SK-MEL-5 (cell line): ENCODE measurements around the gene EXOSC1. TPM values are rescaled to one million over a fixed set of nuclear protein-coding genes. Genes with fewer than 3 reads are reported as not detected.
"Not testable (repeated sequence)": the region's sequence is repeated elsewhere in the genome, so short reads cannot be mapped to it uniquely, and the experiment has no call there.

Experiments
- DNase-seq: peaks from one replicate; pipeline ENCODE4 v3.0.0-alpha.2; 2016; ENCODE audit warnings: low read depth, low spot score
- in situ Hi-C: cut with HindIII; loops from 2 replicates; pipeline ENCODE4 v1.10.0; 2016; ENCODE audit warnings: low sequenced_read_pairs, high pct_unique_total_duplicates, low pct_unique_long_range_greater_than_20kb
- polyA plus RNA-seq, 2 experiments: library from polyadenylated mRNA; depleted of rRNA; stranded (reverse); fragments of >200 nt; gene quantifications; 2 replicates each; pipeline ENCODE4 v1.2.3, GENCODE V29; 2015
- total RNA-seq: library from RNA; depleted of rRNA; stranded (reverse); fragments of >200 nt; shearing (Covaris generic); gene quantifications from 2 replicates; pipeline ENCODE4 v1.2.3, GENCODE V29; 2014; rRNA removed

The EXOSC1 gene, protein sequence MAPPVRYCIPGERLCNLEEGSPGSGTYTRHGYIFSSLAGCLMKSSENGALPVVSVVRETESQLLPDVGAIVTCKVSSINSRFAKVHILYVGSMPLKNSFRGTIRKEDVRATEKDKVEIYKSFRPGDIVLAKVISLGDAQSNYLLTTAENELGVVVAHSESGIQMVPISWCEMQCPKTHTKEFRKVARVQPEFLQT
- total RNA-seq = 41.4 and 41.5 TPM in 2 replicates
- polyA plus RNA-seq (2015; cell fraction: cytosol; rRNA removed) = 26.1 and 39.3 TPM in 2 replicates
- polyA plus RNA-seq (2015; cell fraction: nucleus; rRNA removed) = 10.7 and 32.0 TPM in 2 replicates

GRCh38 chr10:97445722-97446639 is at the start of gene EXOSC1, which contains the start of gene ZDHHC16:
TSS of gene EXOSC1 (minus strand) at chr10:97446006. CDS start at chr10:97445985, 21 bp downstream.
TSS of gene ZDHHC16 (plus strand) at chr10:97446175. CDS start at chr10:97451676, 5,501 bp downstream.
- in situ Hi-C loops = no loop called here
- DNase-seq = peak; percentile 96

DNA sequence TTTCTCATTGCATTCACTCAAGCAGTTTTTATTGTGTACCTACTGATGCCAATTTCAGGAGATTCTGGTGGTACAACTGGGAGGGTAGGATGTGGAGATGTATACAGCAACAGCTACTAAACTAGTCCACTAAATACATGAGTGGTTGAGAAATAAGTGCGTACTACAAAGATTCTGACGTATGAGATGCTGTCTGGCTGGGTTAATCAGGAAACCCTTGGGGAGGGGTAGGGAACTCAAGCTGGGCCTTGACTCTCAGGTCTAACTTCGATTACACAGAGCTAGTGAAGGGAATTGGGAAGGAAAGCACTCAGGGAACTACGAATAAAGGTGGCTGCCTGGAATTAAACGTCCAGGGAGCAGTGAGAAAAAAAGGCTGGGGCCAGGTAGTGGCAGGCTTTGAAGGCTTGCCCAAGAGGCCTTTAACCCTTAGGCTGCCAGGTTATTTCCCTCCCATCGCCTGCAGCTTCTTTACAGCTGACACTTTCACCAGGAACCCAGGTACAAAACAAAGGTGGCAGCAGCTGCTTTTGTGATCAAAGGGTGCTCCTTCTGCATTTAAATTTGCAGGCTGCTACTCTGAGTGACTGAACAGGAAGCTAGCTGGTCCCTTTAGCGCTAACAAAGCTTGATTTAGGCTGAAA is 49.2 kb upstream of the EXOSC1 start:
- in situ Hi-C loops = no loop called here
- peak; percentile 57 for DNase-seq

DNA sequence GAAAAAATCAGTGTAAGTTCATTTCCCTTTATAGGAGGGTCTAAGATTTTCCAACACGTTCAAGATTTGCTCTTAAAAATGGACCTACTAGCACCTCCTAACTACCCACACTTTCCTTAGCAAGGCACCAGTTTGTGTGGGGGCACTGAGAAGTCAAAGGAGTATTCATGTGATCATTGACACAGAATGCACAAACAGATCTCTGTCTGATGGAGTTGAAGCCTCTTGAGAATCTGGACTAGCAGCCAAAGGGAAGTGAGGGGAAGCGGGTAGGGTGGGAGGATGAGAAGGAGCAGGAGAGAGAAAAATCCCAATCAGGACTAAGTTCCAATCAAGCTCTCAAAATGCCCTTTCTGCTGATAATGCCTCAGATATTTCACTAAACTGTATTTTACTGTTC is 48.3 kb upstream of the EXOSC1 start:
- DNase-seq = peak; percentile 88
- in situ Hi-C loops = no loop called here

- in situ Hi-C loops = no loop called here
- no peak for DNase-seq
These were observed 44.8 kb upstream of the EXOSC1 start for GRCh38 chr10:97490592-97490991.

DNA sequence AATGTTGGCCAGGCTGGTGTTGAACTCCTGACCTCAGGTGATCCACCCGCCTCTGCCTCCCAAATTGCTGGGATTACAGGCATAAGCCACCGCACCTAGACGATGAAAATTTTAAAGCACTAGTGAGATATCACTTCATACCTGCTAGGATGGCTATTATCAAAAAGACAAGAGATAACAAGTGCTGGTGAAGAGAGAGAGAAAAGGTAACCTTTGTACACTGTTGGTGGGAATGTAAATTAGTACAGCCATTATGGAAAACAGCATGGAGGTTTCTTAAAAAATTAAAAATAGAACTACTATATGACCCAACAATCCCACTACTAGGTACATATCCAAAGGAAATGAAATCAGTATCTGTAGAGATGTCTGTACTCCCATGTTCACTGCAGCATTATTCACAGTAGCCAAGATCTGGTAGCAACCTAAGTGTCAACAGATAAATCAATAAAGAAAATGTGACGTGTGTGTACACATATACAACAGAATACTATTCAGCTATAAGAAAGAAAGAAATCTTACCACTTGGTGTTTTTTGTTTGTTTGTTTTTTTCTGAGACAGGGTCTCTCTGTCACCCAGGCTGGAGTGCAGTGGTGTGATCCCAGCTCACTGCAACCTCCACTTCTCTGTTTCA is 40.0 kb upstream of the EXOSC1 start:
- DNase-seq = no peak
- in situ Hi-C loops = no loop called here

- DNase-seq = no peak
- in situ Hi-C loops = no loop called here
These were observed 38.1 kb upstream of the EXOSC1 start for GRCh38 chr10:97483921-97484320.

DNA sequence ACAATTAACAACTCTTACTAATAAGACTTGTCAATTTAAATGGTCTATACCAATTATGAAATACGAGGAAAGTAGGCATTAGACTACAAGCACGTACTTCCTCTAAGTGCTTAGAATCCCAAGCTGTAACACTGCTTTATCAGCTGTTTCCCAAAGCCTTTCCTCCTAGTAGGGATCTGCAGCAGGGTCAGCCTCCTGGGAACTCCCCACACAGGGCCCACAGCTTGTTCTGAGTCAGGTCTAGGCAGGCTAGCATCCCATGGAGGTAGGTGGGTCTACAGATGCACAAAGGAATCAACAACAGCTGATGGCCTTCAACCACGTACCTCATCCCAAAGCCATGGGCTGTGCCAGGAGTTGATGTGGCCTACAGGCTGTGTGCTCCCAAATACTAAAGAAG is 37.7 kb upstream of the EXOSC1 start:
- in situ Hi-C loops = no loop called here

DNA sequence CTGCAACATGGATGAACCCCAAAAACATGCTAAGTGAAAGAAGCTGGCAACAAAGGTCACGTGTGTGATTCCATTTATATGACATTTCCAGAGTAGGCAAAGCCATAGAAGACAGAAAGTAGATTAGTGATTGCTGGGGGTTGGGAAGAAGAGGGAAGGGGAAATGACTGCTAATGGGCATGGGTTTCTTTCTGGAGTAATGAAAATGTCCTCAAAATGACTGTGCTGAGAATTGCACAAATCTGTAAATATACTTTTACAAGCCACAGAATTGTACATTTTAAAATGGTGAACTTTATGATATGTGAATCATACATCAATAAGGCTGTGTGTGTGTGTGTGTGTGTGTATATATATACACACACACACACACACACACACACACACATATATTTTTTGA is 36.6 kb upstream of the EXOSC1 start:
- in situ Hi-C loops = no loop called here
- no peak for DNase-seq

More for the DNA sequence above, 37.7 kb upstream of the EXOSC1 start:
- no peak for DNase-seq

DNA sequence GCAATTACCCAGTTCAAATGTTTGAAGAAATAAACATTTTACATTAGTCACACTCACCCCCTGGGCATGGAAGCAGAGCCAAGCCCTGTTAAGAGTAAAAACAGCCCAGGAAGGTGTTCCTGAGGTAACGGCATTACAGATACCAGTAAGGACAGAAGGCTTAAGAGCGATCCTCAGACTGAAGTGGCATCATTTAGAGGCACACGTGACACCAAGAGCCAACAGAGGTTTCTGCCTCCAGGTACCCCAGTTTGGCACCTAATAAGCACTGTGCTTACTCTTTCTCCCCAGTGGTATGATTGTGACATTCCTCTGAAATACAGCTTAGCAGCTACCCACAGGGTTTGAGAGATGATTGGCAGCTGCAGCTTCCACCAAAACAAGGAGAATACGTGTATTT is 35.3 kb upstream of the EXOSC1 start:
- no peak for DNase-seq
- in situ Hi-C loops = no loop called here

GRCh38 chr10:97479939-97480338 is 34.1 kb upstream of the EXOSC1 start:
- in situ Hi-C loops = no loop called here
- DNase-seq = peak; percentile 33

DNA sequence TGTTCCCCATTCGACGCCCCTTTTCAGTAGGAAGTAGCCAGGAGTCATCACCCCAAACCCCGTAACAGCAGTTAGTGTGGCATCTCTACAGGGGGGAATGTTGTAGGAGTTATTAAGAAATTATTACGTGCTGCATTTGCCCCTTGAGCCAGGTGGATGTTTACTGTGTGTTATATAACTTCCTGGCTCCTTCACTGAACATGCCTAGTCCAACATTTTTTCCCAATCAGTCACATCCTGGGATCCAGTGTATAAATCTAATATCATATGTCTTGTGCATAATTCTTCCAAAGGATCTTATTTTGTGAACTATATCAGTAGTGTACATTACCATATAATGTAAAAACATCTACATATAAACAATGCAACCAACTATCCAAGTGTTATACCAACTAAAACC is 33.6 kb upstream of the EXOSC1 start:
- in situ Hi-C loops, DNase-seq: not testable (repeated sequence)

- no peak for DNase-seq
- in situ Hi-C loops = no loop called here
These were observed 30.3 kb upstream of the EXOSC1 start for GRCh38 chr10:97475936-97476594.

DNA sequence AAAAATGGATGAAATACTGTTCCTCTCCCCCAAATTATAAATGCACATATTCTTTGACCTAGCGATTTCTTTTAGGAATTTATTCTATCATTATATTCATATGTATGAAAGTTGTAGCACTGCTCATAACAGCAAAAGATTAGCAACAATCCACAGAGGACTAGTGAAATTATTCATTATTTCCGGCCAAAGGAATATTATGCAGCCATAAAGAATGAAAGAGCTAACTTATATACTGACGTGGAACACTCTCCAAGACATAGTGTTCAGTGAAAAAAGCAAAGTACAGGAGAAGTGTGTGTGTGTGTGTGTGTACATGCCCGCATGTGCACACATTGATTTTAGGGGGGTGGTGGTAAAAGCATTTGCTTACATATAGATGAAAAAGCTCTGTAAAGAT is 29.1 kb upstream of the EXOSC1 start:
- in situ Hi-C loops = no loop called here
- DNase-seq = no peak

GRCh38 chr10:97468781-97469180 is 23.0 kb upstream of the EXOSC1 start:
- DNase-seq, in situ Hi-C loops: not testable (repeated sequence)

DNA sequence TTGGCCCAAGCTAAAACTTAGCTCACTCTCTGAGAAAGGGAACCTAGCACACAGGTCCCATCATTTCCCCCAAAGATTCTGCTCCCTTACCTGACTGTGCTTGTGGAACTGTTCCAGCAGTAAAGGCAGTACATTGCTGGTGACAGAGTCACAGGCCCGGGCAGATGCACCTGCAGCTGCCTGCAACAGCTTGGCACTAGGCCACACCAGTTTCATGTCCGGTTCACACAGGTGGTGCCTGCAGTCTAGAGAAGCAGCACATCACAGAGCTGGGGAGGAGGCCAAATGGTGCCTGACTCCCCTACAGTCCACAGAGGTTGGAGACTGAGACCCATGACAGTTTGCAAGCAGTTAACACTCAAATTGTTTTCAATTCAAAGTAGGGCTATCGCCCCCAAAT is 22.4 kb upstream of the EXOSC1 start:
- no peak for DNase-seq
- in situ Hi-C loops = no loop called here

DNA sequence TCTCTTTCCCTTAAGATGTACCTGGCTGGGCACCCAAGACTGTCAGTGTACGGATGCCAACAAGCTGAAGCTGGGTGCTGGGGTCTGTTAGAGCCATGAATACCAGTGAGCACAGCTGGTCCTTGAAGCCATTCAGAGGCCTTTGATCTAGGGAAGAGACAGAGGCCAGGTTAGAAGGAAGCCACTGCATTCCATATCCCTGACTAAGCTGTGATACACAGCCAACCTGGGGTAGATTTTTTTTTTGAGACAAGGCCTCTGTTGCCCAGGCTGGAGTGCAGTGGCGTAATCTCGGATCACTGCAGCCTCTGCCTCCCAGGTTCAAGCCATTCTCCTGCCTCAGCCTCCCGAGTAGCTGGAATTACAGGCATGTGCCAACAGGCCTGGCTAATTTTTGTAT is 20.9 kb upstream of the EXOSC1 start:
- in situ Hi-C loops = no loop called here
- DNase-seq = no peak

- in situ Hi-C loops = no loop called here
- DNase-seq = no peak
These were observed 20.2 kb upstream of the EXOSC1 start for GRCh38 chr10:97465982-97466381.
